Tibial artery (tissue), 4 donors: ENCODE results near the gene ZAP70.
"Not testable (repeated sequence)": the region's sequence is repeated elsewhere in the genome, so short reads cannot be mapped to it uniquely, and the experiment has no call there.

Experiments used
- DNase-seq, 2 donors: peaks; one replicate each; pipeline ENCODE4 v3.0.0-alpha.2; 2019
- H3K27ac ChIP-seq, 2 donors: fragments of 200-600 bp; sonication (generic) in 1 of 2; 1 replicate in 1 of 2; 2 replicates in 1 of 2; pipeline ENCODE4 v1.5.1; 2018 to 2019; ENCODE audit warnings: mild to moderate bottlenecking in 1 of 2
- H3K27me3 ChIP-seq, 2 donors: fragments of 200-600 bp; sonication (generic) in 1 of 2; one replicate each; pipeline versions ENCODE4 v1.5.1 to v1.6.0; 2016 to 2019
- H3K36me3 ChIP-seq, 3 donors: fragments of 200-600 bp; sonication (generic) in 2 of 3; one replicate each; pipeline ENCODE4 v1.5.1; 2016 to 2019; ENCODE audit warnings: mild to moderate bottlenecking in 2 of 3
- H3K4me1 ChIP-seq, 4 donors: fragments of 200-600 bp; sonication (generic) in 2 of 4; 1 replicate in 3 of 4; 2 replicates in 1 of 4; pipeline ENCODE4 v1.5.1; 2016 to 2019
- H3K4me3 ChIP-seq, 2 donors: fragments of 200-600 bp; sonication (generic) in 1 of 2; 1 replicate in 1 of 2; 2 replicates in 1 of 2; pipeline ENCODE4 v1.5.1; 2018 to 2019; ENCODE audit warnings: mild to moderate bottlenecking in 2 of 2
- H3K9me3 ChIP-seq, 3 donors: fragments of 200-600 bp; sonication (generic) in 1 of 3; one replicate each; pipeline ENCODE4 v1.5.1; 2016 to 2019
- CTCF ChIP-seq, 2 experiments: fragments of 200-600 bp in 1 of 2; fragments of 450-650 bp in 1 of 2; IDR thresholded peaks; one replicate each; pipeline ENCODE4 v1.5.1; 2017 to 2019; ENCODE audit warnings: antibody characterized with exemption in 2 of 2, mild to moderate bottlenecking in 1 of 2, moderate library complexity in 1 of 2
- intact Hi-C: fragments of 100-400 bp; cut with DNase I; formaldehyde crosslinking; loops from one replicate; pipeline ENCODE4 v1.15.0; 2023; ENCODE audit warnings: low total_unique reads

Gene ZAP70

DNA sequence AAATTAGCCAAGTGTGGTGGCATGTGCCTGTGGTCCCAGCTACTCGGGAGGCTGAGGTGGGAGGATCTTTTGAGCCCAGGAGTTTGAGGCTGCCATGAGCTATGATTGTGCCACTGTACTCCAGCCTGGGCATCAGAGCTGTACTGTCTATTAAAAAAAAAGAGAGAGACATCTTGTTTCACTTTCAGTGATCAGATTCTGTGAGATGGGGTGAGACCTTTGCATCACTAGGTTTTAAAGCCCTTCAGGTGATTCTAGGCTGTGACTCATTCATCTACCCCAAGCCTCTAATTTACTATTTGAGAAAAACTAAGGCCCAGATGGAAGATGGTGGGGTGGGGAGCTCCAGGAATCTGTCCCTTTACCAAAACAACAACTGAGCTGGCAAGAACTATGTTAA is 36.8 kb upstream of the ZAP70 start:
- H3K4me3 ChIP-seq = no peak overlapping the region
- H3K9me3 ChIP-seq = no peaks in the 10 kb centered on the region
- no peak for DNase-seq
- intact Hi-C loops = no loop called here
- H3K27me3 ChIP-seq = no peaks in the 10 kb centered on the region
- no peaks in the 10 kb centered on the region for H3K36me3 ChIP-seq
- TF ChIP-seq CTCF (IDR thresholded peaks at IDR 0.05) = no peak
- H3K27ac ChIP-seq = no peak overlapping the region
- H3K4me1 ChIP-seq = no peaks in the 10 kb centered on the region

DNA sequence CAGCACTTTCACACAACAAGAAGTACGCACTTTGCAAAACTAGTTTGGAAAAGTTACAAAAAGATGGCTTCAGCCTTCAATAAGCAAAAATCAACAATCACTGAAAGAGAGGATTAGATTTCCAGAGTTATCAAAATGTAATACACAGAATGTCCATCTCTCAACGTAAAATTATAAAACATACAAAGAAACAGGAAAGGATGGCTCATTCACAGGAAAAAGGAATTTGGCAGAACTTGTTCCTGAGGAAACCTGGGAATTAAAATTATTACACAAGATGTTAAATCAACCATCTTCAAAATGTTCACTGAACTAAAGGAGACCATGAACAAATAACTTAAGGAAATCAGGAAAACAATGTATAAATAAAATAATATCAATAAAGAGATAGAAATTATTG is 35.9 kb upstream of the ZAP70 start:
- H3K4me1 ChIP-seq = no peaks in the 10 kb centered on the region
- H3K9me3 ChIP-seq = no peaks in the 10 kb centered on the region
- TF ChIP-seq CTCF (IDR thresholded peaks at IDR 0.05) = no peak
- DNase-seq = no peak
- no peaks in the 10 kb centered on the region for H3K36me3 ChIP-seq
- H3K27ac ChIP-seq = no peak overlapping the region
- H3K4me3 ChIP-seq = no peak overlapping the region
- no peaks in the 10 kb centered on the region for H3K27me3 ChIP-seq
- intact Hi-C loops = no loop called here

DNA sequence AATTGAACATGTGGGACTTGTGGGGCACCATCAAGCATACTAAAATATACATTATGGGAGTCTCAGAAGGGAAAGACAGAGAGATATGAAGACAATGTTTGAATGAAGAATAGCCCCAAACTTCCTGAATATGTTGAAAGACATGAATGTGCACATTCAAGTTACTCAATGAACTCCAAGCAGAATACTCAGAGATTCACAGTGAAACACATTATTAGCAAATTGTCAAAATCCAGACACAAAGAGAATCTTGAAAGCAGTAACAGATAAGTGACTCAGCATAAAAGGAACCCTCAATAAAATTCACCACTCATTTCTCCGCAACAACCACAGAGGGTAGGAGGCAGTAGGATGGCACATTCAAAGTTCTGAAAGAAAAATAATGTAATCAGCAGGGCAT is 35.1 kb upstream of the ZAP70 start:
- Histone ChIP-seq H3K9me3 (no peaks in the 10 kb centered on the region), H3K27me3 (no peaks in the 10 kb centered on the region), H3K4me1 (no peaks in the 10 kb centered on the region), H3K4me3 (no peak overlapping the region), H3K36me3 (no peaks in the 10 kb centered on the region), H3K27ac (no peak overlapping the region)
- intact Hi-C loops = no loop called here
- no peak for DNase-seq
- TF ChIP-seq CTCF (IDR thresholded peaks at IDR 0.05) = no peak

GRCh38 chr2:97687235-97687634 is 26.1 kb upstream of the ZAP70 start:
- H3K27ac ChIP-seq, H3K9me3 ChIP-seq, H3K27me3 ChIP-seq, DNase-seq, H3K4me3 ChIP-seq, H3K36me3 ChIP-seq, intact Hi-C loops, H3K4me1 ChIP-seq: not testable (repeated sequence)

GRCh38 chr2:97688062-97688827 is 25.1 kb upstream of the ZAP70 start:
- no peak for TF ChIP-seq CTCF (IDR thresholded peaks at IDR 0.05)
- no peaks in the 10 kb centered on the region for H3K27me3 ChIP-seq
- no peaks in the 10 kb centered on the region for H3K4me1 ChIP-seq
- no peaks in the 10 kb centered on the region for H3K9me3 ChIP-seq
- H3K4me3 ChIP-seq = no peak overlapping the region
- DNase-seq = no peak
- no peak overlapping the region for H3K27ac ChIP-seq
- no peaks in the 10 kb centered on the region for H3K36me3 ChIP-seq
- intact Hi-C loops = no loop called here

DNA sequence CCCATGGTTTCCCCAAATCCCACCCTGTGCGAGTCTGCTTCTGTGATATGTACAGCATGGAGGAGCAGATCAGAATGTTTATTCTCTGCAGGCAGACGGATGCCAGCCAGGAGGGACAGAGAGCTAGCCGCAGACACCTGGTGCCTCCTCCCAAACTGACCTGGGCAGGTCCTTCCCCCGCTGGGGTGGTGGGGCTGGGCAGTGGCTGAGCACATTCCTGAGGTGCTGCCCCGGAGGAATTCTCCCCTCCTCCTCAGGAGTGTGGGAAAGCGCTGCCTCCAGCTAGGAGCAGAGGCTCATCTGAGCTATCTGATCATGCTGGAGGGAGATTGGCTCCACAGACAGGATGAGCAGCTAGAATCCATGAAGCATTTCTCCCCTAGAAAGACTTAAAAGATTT is 22.2 kb upstream of the ZAP70 start:
- no peak for TF ChIP-seq CTCF (IDR thresholded peaks at IDR 0.05)
- Histone ChIP-seq H3K4me3 (no peak overlapping the region), H3K27me3 (no peaks in the 10 kb centered on the region), H3K9me3 (no peaks in the 10 kb centered on the region), H3K4me1 (no peaks in the 10 kb centered on the region), H3K36me3 (no peaks in the 10 kb centered on the region), H3K27ac (no peak overlapping the region)
- DNase-seq = no peak
- intact Hi-C loops = no loop called here
